GM21737 (cell line): ENCODE measurements around the gene NDUFB10.
A peak's percentile ranks its signal among the peaks of the same experiment; 100 is the strongest.

Source experiments
- ATAC-seq: cut with Tn5 transposase; IDR thresholded peaks from one replicate; pipeline ENCODE4 v1.9.1; 2021; ENCODE audit warnings: mild to moderate bottlenecking, moderate library complexity; ENCODE audit not compliant: unreplicated experiment

NDUFB10 gene

GRCh38 chr16:1982013-1982433 is 22.7 kb downstream of the NDUFB10 start:
- no peak for ATAC-seq

GRCh38 chr16:1982991-1983543 is 23.7 kb downstream of the NDUFB10 start:
- ATAC-seq, result no peak

GRCh38 chr16:1983544-1984346 is 24.4 kb downstream of the NDUFB10 start, which contains the start of gene GFER:
GFER (plus strand) TSS chr16:1984193; CDS start chr16:1984219, 26 bp downstream.
- peak; percentile 72 for ATAC-seq

GRCh38 chr16:1984347-1985225 is 25.2 kb downstream of the NDUFB10 start:
- peak; percentile 7 for ATAC-seq

GRCh38 chr16:1985466-1986150 is 26.3 kb downstream of the NDUFB10 start:
- ATAC-seq, result no peak

GRCh38 chr16:1987198-1987597 is 27.9 kb downstream of the NDUFB10 start:
- no peak for ATAC-seq

- ATAC-seq, result no peak
These were observed 30.1 kb downstream of the NDUFB10 start, which contains the start of gene SYNGR3 for GRCh38 chr16:1989209-1990100. SYNGR3 (plus strand) TSS chr16:1989970; CDS start chr16:1990103, 133 bp downstream.

- no peak for ATAC-seq
These were observed 30.7 kb downstream of the NDUFB10 start for GRCh38 chr16:1990101-1990350.

- no peak for ATAC-seq
These were observed 31.2 kb downstream of the NDUFB10 start for GRCh38 chr16:1990351-1991134.

- peak; percentile 33 for ATAC-seq
These were observed 31.8 kb downstream of the NDUFB10 start for GRCh38 chr16:1991135-1991551.

GRCh38 chr16:1991588-1991947 is 32.2 kb downstream of the NDUFB10 start:
- ATAC-seq, result no peak

GRCh38 chr16:1991948-1992703 is 32.8 kb downstream of the NDUFB10 start:
- peak; percentile 42 for ATAC-seq

GRCh38 chr16:1992704-1993317 is 33.5 kb downstream of the NDUFB10 start:
- no peak for ATAC-seq

GRCh38 chr16:1993731-1994131 is 34.4 kb downstream of the NDUFB10 start:
- no peak for ATAC-seq

GRCh38 chr16:1997494-1998359 is 38.4 kb downstream of the NDUFB10 start:
- no peak for ATAC-seq

- no peak for ATAC-seq
These were observed 39.1 kb downstream of the NDUFB10 start for GRCh38 chr16:1998360-1998835.
